ENCODE results near the gene ELMOD3. TPM values are rescaled to one million over a fixed set of nuclear protein-coding genes. Genes with fewer than 3 reads are reported as not detected.

Gene ELMOD3
- total and polyA plus RNA-seq, 9 of the 15 experiments (the other 6 are each of a cell fraction or from before 2014, with no cell fraction given): 2.7 to 18.7 (median 11.6) TPM

GRCh38 chr2:85354286-85355072 lies at the start of gene ELMOD3, which contains the start of gene RETSAT (continued):
- TF ChIP-seq, protein P1, sequence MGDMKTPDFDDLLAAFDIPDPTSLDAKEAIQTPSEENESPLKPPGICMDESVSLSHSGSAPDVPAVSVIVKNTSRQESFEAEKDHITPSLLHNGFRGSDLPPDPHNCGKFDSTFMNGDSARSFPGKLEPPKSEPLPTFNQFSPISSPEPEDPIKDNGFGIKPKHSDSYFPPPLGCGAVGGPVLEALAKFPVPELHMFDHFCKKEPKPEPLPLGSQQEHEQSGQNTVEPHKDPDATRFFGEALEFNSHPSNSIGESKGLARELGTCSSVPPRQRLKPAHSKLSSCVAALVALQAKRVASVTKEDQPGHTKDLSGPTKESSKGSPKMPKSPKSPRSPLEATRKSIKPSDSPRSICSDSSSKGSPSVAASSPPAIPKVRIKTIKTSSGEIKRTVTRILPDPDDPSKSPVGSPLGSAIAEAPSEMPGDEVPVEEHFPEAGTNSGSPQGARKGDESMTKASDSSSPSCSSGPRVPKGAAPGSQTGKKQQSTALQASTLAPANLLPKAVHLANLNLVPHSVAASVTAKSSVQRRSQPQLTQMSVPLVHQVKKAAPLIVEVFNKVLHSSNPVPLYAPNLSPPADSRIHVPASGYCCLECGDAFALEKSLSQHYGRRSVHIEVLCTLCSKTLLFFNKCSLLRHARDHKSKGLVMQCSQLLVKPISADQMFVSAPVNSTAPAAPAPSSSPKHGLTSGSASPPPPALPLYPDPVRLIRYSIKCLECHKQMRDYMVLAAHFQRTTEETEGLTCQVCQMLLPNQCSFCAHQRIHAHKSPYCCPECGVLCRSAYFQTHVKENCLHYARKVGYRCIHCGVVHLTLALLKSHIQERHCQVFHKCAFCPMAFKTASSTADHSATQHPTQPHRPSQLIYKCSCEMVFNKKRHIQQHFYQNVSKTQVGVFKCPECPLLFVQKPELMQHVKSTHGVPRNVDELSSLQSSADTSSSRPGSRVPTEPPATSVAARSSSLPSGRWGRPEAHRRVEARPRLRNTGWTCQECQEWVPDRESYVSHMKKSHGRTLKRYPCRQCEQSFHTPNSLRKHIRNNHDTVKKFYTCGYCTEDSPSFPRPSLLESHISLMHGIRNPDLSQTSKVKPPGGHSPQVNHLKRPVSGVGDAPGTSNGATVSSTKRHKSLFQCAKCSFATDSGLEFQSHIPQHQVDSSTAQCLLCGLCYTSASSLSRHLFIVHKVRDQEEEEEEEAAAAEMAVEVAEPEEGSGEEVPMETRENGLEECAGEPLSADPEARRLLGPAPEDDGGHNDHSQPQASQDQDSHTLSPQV (IDR thresholded peaks at IDR 0.05): 0 out of 2 replicates have a peak, but pooled peaks have one; percentile 0
- TF ChIP-seq PRMT5 (CRISPR knock-in tag; IDR thresholded peaks at IDR 0.05): no peak
- TF ChIP-seq TFAM (CRISPR knock-in tag; conservative IDR thresholded peaks at IDR 0.05): no peak
- peak; percentile 29 to 51; a peak in 1 of 4 replicates for TF ChIP-seq MNT (conservative IDR thresholded peaks at IDR 0.05)
- no peak for TF ChIP-seq ZBTB9 (CRISPR knock-in tag; IDR thresholded peaks at IDR 0.05)
- no peak; the same call in 1 of the 2 replicates for TF ChIP-seq FOSL1 (tag; conservative IDR thresholded peaks at IDR 0.05)
- no peak for TF ChIP-seq ZNF696 (CRISPR knock-in tag; conservative IDR thresholded peaks at IDR 0.05)
- no peak for TF ChIP-seq IRF2 (CRISPR knock-in tag; IDR thresholded peaks at IDR 0.05)
- TF ChIP-seq PTTG1 (tag; IDR thresholded peaks at IDR 0.05; ENCODE audit: low read depth): no peak
- no peak for TF ChIP-seq RBM14 (IDR thresholded peaks at IDR 0.05; ENCODE audit: borderline replicate concordance, insufficient read depth, low read depth, low read length)
- TF ChIP-seq ZBTB17 (CRISPR knock-in tag; IDR thresholded peaks at IDR 0.05): peak; percentile 26; the same call in 1 of the 2 replicates
- peak; percentile 31 to 65; a peak in 1 of 4 replicates for TF ChIP-seq MAZ (CRISPR knock-in tag; conservative IDR thresholded peaks at IDR 0.05 in 1 of 2, IDR thresholded peaks at IDR 0.05 in 1 of 2)
- peak; percentile 73 for TF ChIP-seq JUND (IDR thresholded peaks at IDR 0.05; ENCODE audit: borderline replicate concordance, low read depth, low read length)
- peak; percentile 38; the same call in 1 of the 3 replicates for TF ChIP-seq JUND (tag; IDR thresholded peaks at IDR 0.05; ENCODE audit: borderline replicate concordance, low read depth, low read length)
- no peak for TF ChIP-seq ZNF764 (CRISPR knock-in tag; IDR thresholded peaks at IDR 0.05; ENCODE audit: low read depth)
- TF ChIP-seq BRD9 (IDR thresholded peaks at IDR 0.05; ENCODE audit: low read depth, partially characterized antibody): no peak
- TF ChIP-seq ZNF449 (CRISPR knock-in tag; IDR thresholded peaks at IDR 0.05): no peak
- no peak for TF ChIP-seq BRF1 (IDR thresholded peaks at IDR 0.05; ENCODE audit: borderline replicate concordance, extremely low read depth, insufficient read length)

Measured in K562 (cell line).